OCI-M1 (cell line): ENCODE data around the gene STEAP1.
A peak's percentile ranks its signal among the peaks of the same experiment; 100 is the strongest.
"Not testable (repeated sequence)": the region's sequence is repeated elsewhere in the genome, so short reads cannot be mapped to it uniquely, and the experiment has no call there.

ENCODE experiments used
- DNase-seq: peaks from one replicate; lab custom pipeline; 2025; lab: John Stamatoyannopoulos, UW

STEAP1 gene

DNA sequence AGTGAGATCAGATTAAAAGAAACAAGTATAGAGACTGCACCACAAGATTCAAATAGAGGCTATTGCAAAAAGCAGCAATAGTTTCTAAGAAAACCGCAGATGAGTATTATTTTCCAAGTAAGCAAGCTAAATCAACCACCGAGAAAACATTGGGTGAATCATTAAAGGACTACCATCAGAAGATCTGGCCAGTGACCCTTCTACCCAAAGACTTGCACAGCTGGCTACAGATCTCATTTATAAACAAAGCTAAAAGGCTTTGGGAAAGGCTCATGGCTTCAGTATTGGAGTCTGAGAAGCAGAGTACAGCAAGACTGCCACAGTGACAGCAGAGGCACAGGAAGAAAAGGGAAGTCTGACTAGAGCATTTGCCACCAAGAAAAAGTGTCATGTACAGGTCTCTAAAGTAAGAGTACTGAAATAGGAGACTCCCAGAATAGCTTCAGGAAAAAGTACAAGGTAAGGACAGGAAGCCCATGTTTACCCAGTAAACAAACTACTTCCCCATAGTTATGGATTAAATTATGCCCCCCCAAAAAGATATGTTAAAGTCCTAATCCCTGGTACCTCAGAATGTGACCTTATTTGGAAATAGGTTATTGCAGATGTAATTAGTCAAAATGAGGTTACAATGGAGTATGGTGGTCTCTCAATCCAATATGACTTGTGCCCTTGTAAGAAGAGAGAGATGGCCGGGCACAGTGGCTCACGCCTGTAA lies 19.0 kb downstream of the STEAP1 start:
- DNase-seq = peak; percentile 43

GRCh38 chr7:90175667-90176066 lies 21.4 kb downstream of the STEAP1 start:
- DNase-seq = no peak

DNA sequence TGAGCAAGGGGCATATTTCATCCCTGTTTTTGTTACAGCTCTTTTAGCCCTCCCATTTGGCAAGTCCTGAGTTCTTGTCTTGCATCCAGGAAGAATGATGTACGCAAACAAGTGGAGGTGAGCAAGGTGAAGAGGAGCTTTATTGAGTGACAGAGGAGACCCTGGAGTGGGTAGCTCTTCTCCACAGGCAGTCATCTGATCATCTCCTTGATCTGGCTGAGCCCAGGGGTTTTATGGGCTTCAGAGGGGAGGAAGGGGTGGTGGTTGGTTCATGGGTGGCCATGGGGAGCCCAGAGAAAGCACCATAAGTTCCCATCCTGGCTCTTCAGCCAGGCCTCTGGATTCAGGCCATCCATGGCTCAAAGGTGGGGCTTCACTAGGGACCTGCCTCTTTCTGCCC lies 21.9 kb downstream of the STEAP1 start:
- peak; percentile 18 for DNase-seq

GRCh38 chr7:90178166-90178565 lies 23.9 kb downstream of the STEAP1 start:
- no peak for DNase-seq

- DNase-seq = peak; percentile 19
These were observed 24.5 kb downstream of the STEAP1 start for GRCh38 chr7:90178679-90179278.

DNA sequence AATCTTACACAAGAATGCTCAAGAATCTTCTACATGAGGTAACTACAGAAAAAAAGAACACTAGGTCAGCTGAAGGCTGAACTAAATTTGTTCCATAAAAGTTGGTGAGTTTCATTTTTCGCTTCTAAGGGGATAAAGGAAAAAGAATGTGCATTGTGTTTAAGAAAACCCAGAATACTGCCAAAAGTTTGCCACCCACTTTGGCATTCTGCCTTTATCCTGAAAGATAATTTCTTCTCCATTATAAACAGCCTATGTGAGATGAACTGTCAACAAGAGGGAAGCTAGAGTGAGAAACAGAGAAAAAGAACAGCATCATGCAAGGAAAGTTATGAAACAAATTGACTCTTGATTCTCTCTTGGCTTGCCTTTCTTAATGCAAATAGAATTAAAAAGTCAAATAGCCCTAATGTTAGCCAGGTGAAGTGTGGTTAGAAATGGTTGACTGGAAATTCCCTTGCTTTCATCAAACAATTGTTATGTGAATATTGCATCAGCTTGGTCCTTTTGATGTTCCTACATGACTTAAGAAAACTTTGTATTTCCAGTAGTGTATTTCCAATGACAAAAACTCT lies 25.8 kb downstream of the STEAP1 start:
- DNase-seq = peak; percentile 34

- peak; percentile 34 for DNase-seq
These were observed 26.4 kb downstream of the STEAP1 start for GRCh38 chr7:90180649-90181048.

DNA sequence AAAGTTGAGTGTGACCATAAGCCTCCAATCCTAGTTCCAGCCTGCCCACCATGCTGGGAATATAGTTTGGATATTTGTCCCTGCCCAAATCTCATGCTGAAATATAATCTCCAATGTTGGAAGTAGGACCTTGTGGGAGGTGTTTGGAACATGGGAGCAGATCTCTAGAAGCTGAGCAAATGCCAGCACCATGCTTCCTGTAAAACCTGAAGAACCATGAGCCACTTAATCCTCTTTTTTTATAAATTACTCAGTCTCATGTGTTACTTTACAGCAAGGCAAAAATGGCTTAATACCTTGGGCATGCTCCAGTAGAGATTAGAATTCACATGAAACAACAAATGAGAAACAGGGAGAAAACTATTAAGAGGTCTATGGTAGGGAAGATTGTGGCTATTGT lies 27.2 kb downstream of the STEAP1 start:
- DNase-seq = no peak

DNA sequence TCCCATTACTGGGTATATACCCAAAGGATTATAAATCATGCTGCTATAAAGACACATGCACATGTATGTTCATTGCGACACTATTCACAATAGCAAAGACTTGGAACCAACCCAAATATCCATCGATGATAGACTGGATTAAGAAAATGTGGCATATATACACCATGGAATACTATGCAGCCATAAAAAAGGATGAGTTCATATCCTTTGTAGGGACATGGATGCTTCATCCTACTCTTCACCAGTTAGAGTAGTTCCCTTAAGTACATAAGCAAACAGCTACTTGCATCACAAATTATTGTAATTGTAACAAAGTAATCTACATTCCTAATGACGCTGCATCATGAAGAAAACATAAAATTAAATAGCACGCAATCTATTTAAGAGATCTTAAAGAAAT lies 32.0 kb downstream of the STEAP1 start:
- not testable (repeated sequence) for DNase-seq

DNA sequence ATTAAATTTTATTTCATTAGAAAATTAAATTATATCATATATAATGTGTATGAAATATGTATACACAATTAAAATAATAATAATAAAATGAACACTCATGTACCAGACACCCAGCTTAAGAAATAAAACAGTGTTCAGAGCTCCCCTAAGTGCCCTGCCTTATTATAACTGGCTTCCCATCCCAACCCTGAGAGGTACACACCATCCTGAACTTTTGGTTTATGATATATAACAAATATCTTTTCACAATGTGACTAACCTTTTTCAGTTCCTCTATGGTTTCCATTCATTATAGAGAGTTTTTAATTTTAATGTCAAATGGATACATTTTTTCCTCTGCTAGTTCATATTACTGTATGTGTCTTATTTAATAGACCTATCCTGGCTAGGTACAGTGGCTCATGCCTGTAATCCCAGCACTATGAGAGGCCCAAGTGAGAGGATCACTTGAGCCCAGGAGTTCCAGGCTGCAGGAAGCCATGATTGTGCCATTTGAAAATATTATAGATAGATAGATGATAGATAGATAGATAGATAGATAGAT lies 33.3 kb downstream of the STEAP1 start:
- no peak for DNase-seq

GRCh38 chr7:90188281-90188680 lies 34.0 kb downstream of the STEAP1 start:
- peak; percentile 19 for DNase-seq

- DNase-seq = no peak
These were observed 36.7 kb downstream of the STEAP1 start for GRCh38 chr7:90190995-90191394.

DNA sequence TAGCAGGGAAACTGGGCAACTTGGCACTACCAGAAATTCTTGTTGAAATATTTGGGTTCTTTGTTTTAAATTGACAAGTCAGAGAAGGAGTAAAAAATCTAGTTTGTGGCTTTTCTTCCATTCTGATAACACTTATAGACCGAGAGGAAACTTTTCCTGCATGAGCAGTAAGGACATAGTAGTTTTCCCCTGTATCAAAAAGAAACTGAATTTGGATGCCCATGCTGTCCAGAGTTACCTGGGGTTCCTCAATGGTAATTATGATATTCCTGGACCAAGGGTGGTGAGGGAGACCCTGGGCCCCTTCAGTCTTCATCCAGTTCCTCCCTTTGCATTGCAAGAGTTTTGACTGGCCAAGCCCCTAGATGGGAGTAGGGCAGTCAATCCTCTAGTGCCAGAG lies 37.4 kb downstream of the STEAP1 start:
- peak; percentile 24 for DNase-seq

GRCh38 chr7:90192876-90193750 lies 38.8 kb downstream of the STEAP1 start:
- DNase-seq = no peak

DNA sequence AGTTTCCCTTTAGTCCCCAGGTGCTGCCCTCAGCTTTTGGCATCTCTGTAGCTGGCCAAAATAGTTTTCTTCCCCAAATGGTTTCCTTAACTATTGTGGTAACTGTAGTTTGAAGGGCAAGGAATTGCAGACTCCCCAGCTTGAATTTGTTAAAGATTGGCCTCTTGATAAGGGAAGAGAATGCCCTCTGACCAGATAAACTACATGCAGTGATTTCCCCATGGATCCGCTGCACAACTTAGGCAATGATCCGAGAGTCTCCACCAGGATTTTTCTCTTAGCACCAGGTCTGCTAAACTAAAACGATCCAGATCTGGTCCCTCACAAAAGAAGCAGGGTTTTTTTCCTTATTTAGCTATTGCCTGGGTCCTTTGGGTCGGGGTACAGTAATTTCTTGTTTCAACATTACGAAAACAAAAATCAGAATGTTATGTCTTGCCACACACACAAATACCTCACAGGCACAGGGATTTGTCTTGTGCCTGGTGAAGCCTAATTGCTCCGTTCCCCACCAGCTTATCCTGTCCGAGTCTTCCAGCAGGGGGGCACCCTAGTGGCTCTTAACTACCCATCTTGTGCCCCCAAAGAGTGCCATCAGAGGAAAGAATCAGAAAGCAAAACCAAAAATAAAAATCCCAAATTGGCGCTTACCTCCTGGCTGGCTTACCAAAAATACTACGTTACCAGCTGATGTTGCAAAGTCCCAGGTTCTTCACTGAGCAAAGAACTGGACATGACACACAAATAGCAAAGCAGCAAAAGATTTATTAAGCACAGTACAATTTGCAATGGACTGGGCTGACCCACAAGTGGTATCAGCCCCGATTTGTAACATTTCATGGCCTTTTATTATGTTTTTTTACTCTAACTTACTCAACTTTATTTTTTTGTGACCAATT lies 40.9 kb downstream of the STEAP1 start:
- DNase-seq = no peak

- DNase-seq = no peak
These were observed 47.4 kb downstream of the STEAP1 start for GRCh38 chr7:90201500-90202195.

- no peak for DNase-seq
These were observed 53.7 kb downstream of the STEAP1 start for GRCh38 chr7:90207956-90208355.

- DNase-seq = no peak
These were observed 55.5 kb downstream of the STEAP1 start for GRCh38 chr7:90209776-90210175.

- DNase-seq = no peak
These were observed 56.2 kb downstream of the STEAP1 start for GRCh38 chr7:90210475-90210874.

GRCh38 chr7:90210981-90211380 lies 56.7 kb downstream of the STEAP1 start:
- DNase-seq = no peak
